Upper lobe of left lung (tissue), 6 donors: Measurements from ENCODE around the gene SPRR3. TPM values are rescaled to one million over a fixed set of nuclear protein-coding genes. Genes with fewer than 3 reads are reported as not detected.

ENCODE experiments used
- ATAC-seq, 2 donors: fragments of 200-7000 bp; cut with Tn5 transposase; one replicate each; pipeline ENCODE4 v1.9.1; 2022; ENCODE audit warnings: mild to moderate bottlenecking in 2 of 2, moderate library complexity in 2 of 2; ENCODE audit not compliant: low FRiP score in 2 of 2
- DNase-seq, 2 donors: peaks; one replicate each; pipeline ENCODE4 v3.0.0-alpha.2; 2019 to 2020
- H3K27ac ChIP-seq, 4 donors: fragments of 200-600 bp; sonication (generic); one replicate each; pipeline ENCODE4 v1.5.1; 2016 to 2019
- H3K27me3 ChIP-seq, 4 donors: fragments of 200-600 bp; sonication (generic); one replicate each; pipeline ENCODE4 v1.5.1; 2017 to 2019
- H3K36me3 ChIP-seq, 4 donors: fragments of 200-600 bp; sonication (generic); one replicate each; pipeline ENCODE4 v1.5.1; 2016 to 2019
- H3K4me1 ChIP-seq, 4 donors: fragments of 200-600 bp; sonication (generic); one replicate each; pipeline ENCODE4 v1.5.1; 2018 to 2019
- H3K4me3 ChIP-seq, 4 donors: fragments of 200-600 bp; sonication (generic); one replicate each; pipeline ENCODE4 v1.5.1; 2017 to 2019; ENCODE audit warnings: mild to moderate bottlenecking in 2 of 4, moderate library complexity in 1 of 4
- H3K9me3 ChIP-seq, 4 donors: fragments of 200-600 bp; sonication (generic); one replicate each; pipeline ENCODE4 v1.5.1; 2018 to 2019
- EP300 ChIP-seq, 4 donors: sonication (generic); formaldehyde crosslinking; IDR thresholded peaks; one replicate each; pipeline ENCODE4 v1.5.1; 2017; ENCODE audit warnings: antibody characterized with exemption in 4 of 4, control low read depth in 2 of 4
- POLR2A ChIP-seq, 4 donors: fragments of 450-650 bp; IDR thresholded peaks; one replicate each; pipeline ENCODE4 v1.5.1; 2016 to 2017; ENCODE audit warnings: antibody characterized with exemption in 4 of 4, mild to moderate bottlenecking in 2 of 4
- POLR2AphosphoS5 ChIP-seq, 2 donors: sonication (generic); formaldehyde crosslinking; IDR thresholded peaks; one replicate each; pipeline ENCODE4 v1.5.1; 2017; ENCODE audit warnings: antibody characterized with exemption in 2 of 2
- WGBS, 2 donors: methylation state at CpG; one replicate each; pipeline ENCODE4 v1.1.5; 2017 to 2018; 5-methylcytosine and 5-hydroxymethylcytosine counted together
- total RNA-seq, 6 donors: library from RNA; depleted of rRNA in 4 of 6; stranded (reverse); fragments of >200 nt in 4 of 6; gene quantifications; one replicate each; pipeline versions ENCODE4 v1.1.0 to v1.2.1, GENCODE V29; 2016 to 2021
- TF ChIP-seq, protein P1 (sequence below), 6 experiments: fragments of 450-650 bp in 4 of 6; fragments of 200-600 bp in 2 of 6; sonication (generic) in 2 of 6; IDR thresholded peaks; one replicate each; pipeline ENCODE4 v1.5.1; 2016 to 2019; ENCODE audit warnings: antibody characterized with exemption in 6 of 6
- donor health status: DM: no; HTN: no; CAD: no; lungs with moderate emphysema.
- donor health status: DM: no; HTN: yes; CAD: no; lungs with severe emphysema.

Gene SPRR3
- total RNA-seq, 6 donors from 2014 or later: not detected

DNA sequence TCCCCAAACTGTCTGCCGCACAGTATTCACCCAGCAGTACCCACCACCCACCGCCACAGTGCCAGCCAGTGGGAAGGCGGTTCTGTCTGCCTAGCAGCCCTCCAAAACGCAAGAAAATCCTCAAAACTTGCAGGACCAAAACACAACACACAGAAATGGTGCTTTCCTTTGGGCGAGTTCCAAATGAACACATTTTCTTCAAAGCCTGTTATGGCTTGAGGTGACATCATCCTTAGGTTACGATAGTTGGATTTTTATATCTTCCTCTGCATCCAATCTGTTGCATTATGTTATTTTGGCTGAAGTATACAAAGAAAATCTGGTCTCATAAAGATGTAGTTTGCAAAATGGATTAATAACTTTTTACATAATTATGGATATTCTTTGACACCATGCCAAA lies 8.4 kb upstream of the SPRR3 start:
- Histone ChIP-seq H3K4me3 (no peak overlapping the region), H3K27me3 (no peaks in the 10 kb centered on the region), H3K36me3 (no peaks in the 10 kb centered on the region), H3K9me3 (no peaks in the 10 kb centered on the region), H3K27ac (no peak overlapping the region), H3K4me1 (no peaks in the 10 kb centered on the region)
- no peak for TF ChIP-seq POLR2A (IDR thresholded peaks at IDR 0.05)
- TF ChIP-seq EP300 (IDR thresholded peaks at IDR 0.05): no peak
- no peak for TF ChIP-seq POLR2AphosphoS5 (IDR thresholded peaks at IDR 0.05)
- TF ChIP-seq, protein P1, sequence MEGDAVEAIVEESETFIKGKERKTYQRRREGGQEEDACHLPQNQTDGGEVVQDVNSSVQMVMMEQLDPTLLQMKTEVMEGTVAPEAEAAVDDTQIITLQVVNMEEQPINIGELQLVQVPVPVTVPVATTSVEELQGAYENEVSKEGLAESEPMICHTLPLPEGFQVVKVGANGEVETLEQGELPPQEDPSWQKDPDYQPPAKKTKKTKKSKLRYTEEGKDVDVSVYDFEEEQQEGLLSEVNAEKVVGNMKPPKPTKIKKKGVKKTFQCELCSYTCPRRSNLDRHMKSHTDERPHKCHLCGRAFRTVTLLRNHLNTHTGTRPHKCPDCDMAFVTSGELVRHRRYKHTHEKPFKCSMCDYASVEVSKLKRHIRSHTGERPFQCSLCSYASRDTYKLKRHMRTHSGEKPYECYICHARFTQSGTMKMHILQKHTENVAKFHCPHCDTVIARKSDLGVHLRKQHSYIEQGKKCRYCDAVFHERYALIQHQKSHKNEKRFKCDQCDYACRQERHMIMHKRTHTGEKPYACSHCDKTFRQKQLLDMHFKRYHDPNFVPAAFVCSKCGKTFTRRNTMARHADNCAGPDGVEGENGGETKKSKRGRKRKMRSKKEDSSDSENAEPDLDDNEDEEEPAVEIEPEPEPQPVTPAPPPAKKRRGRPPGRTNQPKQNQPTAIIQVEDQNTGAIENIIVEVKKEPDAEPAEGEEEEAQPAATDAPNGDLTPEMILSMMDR (IDR thresholded peaks at IDR 0.05): no peak
- 79 to 84% methylated on average over 6 of the region's 6 CpGs for WGBS, 2 donors
- ATAC-seq (no peak), DNase-seq (peak in 1 of 2 donors; percentile 5)

DNA sequence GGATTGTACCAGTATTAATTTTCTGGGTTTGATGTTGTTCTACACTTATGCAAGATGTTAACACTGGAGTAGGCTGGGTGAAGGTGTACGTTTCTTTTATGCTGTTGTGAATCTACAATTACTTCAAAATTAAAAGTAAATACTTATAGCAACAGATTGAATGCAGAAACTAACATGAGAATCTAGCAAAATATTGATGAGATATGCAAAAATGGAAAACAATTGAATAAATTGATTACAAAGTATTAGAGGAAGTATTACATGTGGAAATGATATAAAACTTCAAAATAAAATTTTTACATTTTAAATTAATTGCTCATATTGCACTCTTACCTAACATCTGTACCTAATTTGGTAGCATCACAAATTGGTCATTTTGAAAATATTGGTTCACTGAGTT lies 5.7 kb upstream of the SPRR3 start:
- H3K27me3 ChIP-seq: no peaks in the 10 kb centered on the region
- TF ChIP-seq, protein P1 (IDR thresholded peaks at IDR 0.05): no peak
- WGBS, 2 donors: 26 to 28% methylated on average over 1 of the region's 1 CpG

DNA sequence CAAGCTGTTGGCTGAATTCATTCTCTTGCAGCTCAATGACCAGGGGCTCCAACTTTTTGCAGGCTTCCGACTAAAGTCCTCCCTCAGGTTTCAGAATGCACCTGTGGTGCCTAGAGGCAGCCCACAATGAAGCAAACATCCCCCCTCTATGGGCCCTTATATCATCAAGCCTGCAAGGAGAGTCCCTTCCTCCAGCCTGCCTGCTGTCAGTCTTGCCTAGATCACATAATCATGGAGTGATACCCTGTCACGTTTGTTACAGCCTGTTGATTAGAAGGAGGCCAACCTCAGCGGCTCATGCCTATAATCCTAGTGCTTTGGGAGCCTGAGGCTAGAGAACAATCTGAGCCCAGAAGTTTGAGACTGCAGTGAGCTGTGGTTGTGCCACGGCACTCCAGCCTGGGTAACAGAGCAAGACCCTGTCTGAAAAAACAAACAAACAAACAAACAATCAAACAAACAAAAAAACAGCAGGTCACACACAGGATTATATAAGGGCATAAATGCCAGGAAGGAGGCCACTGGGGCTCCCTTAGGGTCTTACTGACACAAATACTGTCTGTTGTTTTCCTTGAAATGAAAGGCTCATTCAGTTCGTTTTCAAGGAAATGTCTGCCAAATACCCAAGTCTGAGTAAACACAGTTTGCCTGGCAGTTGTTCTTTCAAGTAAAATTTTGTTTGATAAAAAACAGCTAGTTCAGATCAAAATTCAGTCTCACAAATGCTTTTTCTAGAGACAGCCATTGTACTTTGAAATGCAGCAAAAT lies 4.7 kb upstream of the SPRR3 start:
- WGBS, 2 donors: 22 to 32% methylated on average over 5 of the region's 5 CpGs
- no peaks in the 10 kb centered on the region for H3K36me3 ChIP-seq
- DNase-seq (no peak), ATAC-seq (no peak)
- no peaks in the 10 kb centered on the region for H3K9me3 ChIP-seq
- no peak overlapping the region for H3K27ac ChIP-seq
- H3K4me1 ChIP-seq: no peaks in the 10 kb centered on the region
- TF ChIP-seq EP300 (IDR thresholded peaks at IDR 0.05) (no peak), POLR2AphosphoS5 (IDR thresholded peaks at IDR 0.05) (no peak), POLR2A (IDR thresholded peaks at IDR 0.05) (no peak)
- TF ChIP-seq, protein P1 (IDR thresholded peaks at IDR 0.05): no peak
- H3K27me3 ChIP-seq: no peaks in the 10 kb centered on the region
- H3K4me3 ChIP-seq: no peak overlapping the region

More for the DNA sequence above, 5.7 kb upstream of the SPRR3 start:
- no peak overlapping the region for H3K4me3 ChIP-seq
- ATAC-seq (no peak), DNase-seq (no peak)
- H3K4me1 ChIP-seq: no peaks in the 10 kb centered on the region
- H3K27ac ChIP-seq: no peak overlapping the region
- H3K9me3 ChIP-seq: no peaks in the 10 kb centered on the region
- H3K36me3 ChIP-seq: no peaks in the 10 kb centered on the region

DNA sequence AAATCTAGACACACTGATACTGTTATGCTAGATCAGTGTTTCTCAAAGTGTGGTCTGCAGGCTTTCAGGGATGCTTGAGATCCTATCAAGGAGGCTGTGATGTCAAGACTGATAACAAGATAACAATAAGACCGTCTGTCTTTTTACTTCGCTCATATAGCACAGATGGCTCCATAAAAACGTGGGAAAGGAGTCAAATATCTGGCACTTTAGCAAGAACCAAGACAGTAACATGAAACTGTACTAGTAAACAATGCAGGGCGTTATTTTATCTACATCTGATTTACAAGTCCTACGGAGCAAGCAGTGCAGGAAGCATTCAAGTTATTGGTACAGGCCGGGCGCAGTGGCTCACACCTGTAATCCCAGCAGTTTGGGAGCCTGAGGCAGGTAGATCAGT lies 3.6 kb upstream of the SPRR3 start:
- H3K36me3 ChIP-seq: no peaks in the 10 kb centered on the region
- no peaks in the 10 kb centered on the region for H3K9me3 ChIP-seq
- H3K4me3 ChIP-seq: no peak overlapping the region
- whole genome bisulfite sequencing, 2 donors: 47 to 48% methylated on average over 7 of the region's 7 CpGs
- H3K27ac ChIP-seq: no peak overlapping the region
- H3K4me1 ChIP-seq: no peaks in the 10 kb centered on the region
- ATAC-seq: no peak
- TF ChIP-seq, protein P1 (IDR thresholded peaks at IDR 0.05): no peak
- no peak for TF ChIP-seq POLR2A (IDR thresholded peaks at IDR 0.05)
- no peak for TF ChIP-seq POLR2AphosphoS5 (IDR thresholded peaks at IDR 0.05)
- no peak for TF ChIP-seq EP300 (IDR thresholded peaks at IDR 0.05)
- DNase-seq: no peak
- H3K27me3 ChIP-seq: no peaks in the 10 kb centered on the region

DNA sequence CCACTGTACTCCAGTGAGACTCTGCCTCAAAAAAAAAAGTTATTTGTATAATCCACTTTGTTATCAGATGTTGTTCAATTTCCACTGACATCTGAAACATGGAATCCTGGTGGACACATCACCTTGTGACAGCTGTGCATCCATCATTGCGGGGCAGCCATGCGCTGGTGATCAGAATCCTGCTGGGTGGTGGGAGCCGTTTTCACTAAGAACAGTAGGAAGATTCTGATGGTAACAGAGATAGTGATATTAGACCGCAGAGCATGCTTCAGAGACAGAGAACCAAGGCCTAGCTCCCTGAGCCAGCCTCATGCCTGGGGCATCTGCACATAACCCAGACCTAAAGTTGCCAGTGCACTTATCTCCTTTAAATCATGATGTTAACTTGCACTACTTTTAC lies 3.1 kb upstream of the SPRR3 start:
- no peak overlapping the region for H3K4me3 ChIP-seq
- no peaks in the 10 kb centered on the region for H3K9me3 ChIP-seq
- no peaks in the 10 kb centered on the region for H3K36me3 ChIP-seq
- no peaks in the 10 kb centered on the region for H3K4me1 ChIP-seq
- no peak for TF ChIP-seq EP300 (IDR thresholded peaks at IDR 0.05)
- TF ChIP-seq, protein P1 (IDR thresholded peaks at IDR 0.05): no peak
- TF ChIP-seq POLR2AphosphoS5 (IDR thresholded peaks at IDR 0.05): no peak
- no peak for TF ChIP-seq POLR2A (IDR thresholded peaks at IDR 0.05)
- WGBS, 2 donors: 67 to 76% methylated on average over 4 of the region's 4 CpGs
- no peaks in the 10 kb centered on the region for H3K27me3 ChIP-seq
- DNase-seq (no peak), ATAC-seq (no peak)
- no peak overlapping the region for H3K27ac ChIP-seq
